K562 (cell line): Measurements from ENCODE around the gene MRPL19. TPM values are rescaled to one million over a fixed set of nuclear protein-coding genes. Genes with fewer than 3 reads are reported as not detected.

Experiments
- ADNP ChIP-seq: fragments of 200-800 bp; sonication (Bioruptor generic); IDR thresholded peaks from 2 replicates; pipeline ENCODE4 v1.6.1; 2016; ENCODE audit warnings: missing genetic modification characterization, missing compliant biosample characterization
- ELF2 ChIP-seq: fragments of 250-450 bp; sonication (Bioruptor Pico); IDR thresholded peaks from 2 replicates; pipeline ENCODE4 v1.5.0; 2021; ENCODE audit warnings: mild to moderate bottlenecking
- FOXM1 ChIP-seq, 2 experiments: fragments of 450-650 bp in 1 of 2; sonication (generic) in 1 of 2; formaldehyde crosslinking in 1 of 2; IDR thresholded peaks; 2 replicates each; pipeline versions ENCODE4 v1.6.1 to v1.9.0; 2017 to 2022; ENCODE audit warnings: low read depth in 2 of 2, mild to moderate bottlenecking in 2 of 2, missing genetic modification reagents in 1 of 2, moderate library complexity in 1 of 2
- MYBL2 ChIP-seq, 2 experiments: fragments of 450-650 bp in 1 of 2; sonication (generic) in 1 of 2; formaldehyde crosslinking in 1 of 2; IDR thresholded peaks; 2 replicates each; pipeline versions ENCODE4 v1.6.1 to v1.8.1; 2017 to 2022; ENCODE audit warnings: borderline replicate concordance in 1 of 2, inconsistent platforms in 1 of 2, low read depth in 1 of 2, mild to moderate bottlenecking in 1 of 2, missing genetic modification reagents in 1 of 2, moderate library complexity in 1 of 2
- MYC ChIP-seq, 2 experiments: fragments of 250-450 bp in 1 of 2; sonication (Bioruptor Pico) in 1 of 2; IDR thresholded peaks; 2 replicates each; pipeline versions ENCODE4 v1.5.1 to v1.6.1; 2012 to 2021; ENCODE audit warnings: low read depth in 2 of 2, borderline replicate concordance in 1 of 2, improper control_type of control experiment in 1 of 2, low read length in 1 of 2, mild to moderate bottlenecking in 1 of 2, moderate library complexity in 1 of 2
- PHF8 ChIP-seq: fragments of 200-600 bp; sonication (generic); IDR thresholded peaks from 2 replicates; pipeline ENCODE4 v1.6.1; 2012; ENCODE audit warnings: mixed run types, mild to moderate bottlenecking, inconsistent platforms, low read length, moderate library complexity, borderline replicate concordance
- PREB ChIP-seq: sonication (generic); formaldehyde crosslinking; IDR thresholded peaks from 2 replicates; pipeline ENCODE4 v1.8.1; 2023; ENCODE audit warnings: mild to moderate bottlenecking, missing genetic modification reagents
- PTTG1 ChIP-seq: fragments of 450-650 bp; IDR thresholded peaks from 2 replicates; pipeline ENCODE4 v1.6.1; 2016; ENCODE audit warnings: low read depth, mild to moderate bottlenecking, missing genetic modification characterization, missing compliant biosample characterization
- SLC30A9 ChIP-seq: fragments of 250-450 bp; sonication (Bioruptor Pico); IDR thresholded peaks from 2 replicates; pipeline ENCODE4 v1.8.0; 2022; ENCODE audit warnings: mild to moderate bottlenecking, moderate library complexity
- TAF1 ChIP-seq: IDR thresholded peaks from 2 replicates; pipeline ENCODE4 v1.6.1; 2011; ENCODE audit warnings: mild to moderate bottlenecking, low read length, moderate library complexity; ENCODE audit not compliant: insufficient read depth, control insufficient read depth, severe bottlenecking; ENCODE audit errors: extremely low read depth
- ZBTB40 ChIP-seq, 2 experiments: fragments of 450-650 bp in 1 of 2; sonication (generic) in 1 of 2; formaldehyde crosslinking in 1 of 2; IDR thresholded peaks; 2 replicates each; pipeline versions ENCODE4 v1.7.1 to v1.9.0; 2016 to 2022; ENCODE audit warnings: inconsistent platforms in 1 of 2, mild to moderate bottlenecking in 1 of 2, missing genetic modification reagents in 1 of 2
- ZNF395 ChIP-seq: fragments of 200-800 bp; sonication (Bioruptor generic); IDR thresholded peaks from 2 replicates; pipeline ENCODE4 v1.6.1; 2017; ENCODE audit warnings: missing genetic modification characterization, missing compliant biosample characterization
- ZNF41 ChIP-seq: fragments of 250-450 bp; sonication (Bioruptor Pico); conservative IDR thresholded peaks from 2 replicates; pipeline ENCODE4 v1.4.0; 2020; ENCODE audit warnings: mild to moderate bottlenecking
- polyA plus RNA-seq, 8 experiments: library from polyadenylated mRNA; depleted of rRNA in 4 of 8; stranded (reverse) in 5 of 8; unstranded in 3 of 8; fragments of >200 nt; fragmentation: Nextera tagmentation in 2 of 8; fragmentation: Illumina TruSeq in 1 of 8; extraction: Ambion mirVana in 2 of 8; extraction: Trizol in 1 of 8; gene quantifications; 2 replicates each; pipeline versions ENCODE4 v1.2.1 to v1.2.3, GENCODE V29; 2011 to 2014; ENCODE audit warnings: inconsistent platforms in 1 of 8, missing spikeins in 1 of 8
- total RNA-seq, 7 experiments: library from RNA; depleted of rRNA in 6 of 7; stranded (reverse); fragments of >200 nt in 6 of 7; fragmentation: Illumina TruSeq in 2 of 7; extraction: Trizol in 2 of 7; gene quantifications; 2 replicates each; pipeline versions ENCODE4 v1.2.1 to v1.2.3, GENCODE V29; 2011 to 2021; ENCODE audit warnings: low replicate concordance in 1 of 7

MRPL19 gene
- total and polyA plus RNA-seq, 9 of the 15 experiments (the other 6 are each of a cell fraction or from before 2014, with no cell fraction given): 9.7 to 65.9 (median 56.1) TPM

GRCh38 chr2:75710577-75711253 is 64.1 kb downstream of the MRPL19 start, which contains the start of gene GCFC2 (continued):
- TF ChIP-seq ZBTB40 (IDR thresholded peaks at IDR 0.05): peak; percentile 87
- peak; percentile 51; the same call in 1 of the 2 replicates for TF ChIP-seq ZBTB40 (CRISPR knock-in tag; IDR thresholded peaks at IDR 0.05)
- TF ChIP-seq ADNP (tag): 0 out of 2 replicates have a peak, but pooled peaks have one; percentile 27
- TF ChIP-seq MYC (IDR thresholded peaks at IDR 0.05; ENCODE audit: low read depth, low read length): peak; percentile 98
- peak; percentile 32; the same call in 1 of the 2 replicates for TF ChIP-seq MYC (CRISPR knock-in tag; IDR thresholded peaks at IDR 0.05; ENCODE audit: borderline replicate concordance, low read depth)
- no peak for TF ChIP-seq SLC30A9 (CRISPR knock-in tag)
- no peak for TF ChIP-seq ZNF41 (CRISPR knock-in tag)
- no peak for TF ChIP-seq ZNF395
- no peak for TF ChIP-seq FOXM1 (IDR thresholded peaks at IDR 0.05; ENCODE audit: low read depth)
- peak; percentile 59; the same call in 1 of the 2 replicates for TF ChIP-seq FOXM1 (CRISPR knock-in tag; IDR thresholded peaks at IDR 0.05; ENCODE audit: low read depth)
- peak; percentile 74 for TF ChIP-seq TAF1
- peak; percentile 98 for TF ChIP-seq PHF8
- TF ChIP-seq PTTG1 (tag): no peak
- TF ChIP-seq MYBL2 (IDR thresholded peaks at IDR 0.05; ENCODE audit: low read depth): no peak
- TF ChIP-seq MYBL2 (CRISPR knock-in tag; IDR thresholded peaks at IDR 0.05; ENCODE audit: borderline replicate concordance): no peak
- no peak for TF ChIP-seq PREB (CRISPR knock-in tag)
- TF ChIP-seq ELF2 (CRISPR knock-in tag): no peak; the same call in 1 of the 2 replicates
